ENCODE measurements around the gene THSD4.
"Not testable (repeated sequence)": the region's sequence is repeated elsewhere in the genome, so short reads cannot be mapped to it uniquely, and the experiment has no call there.

Gene THSD4

DNA sequence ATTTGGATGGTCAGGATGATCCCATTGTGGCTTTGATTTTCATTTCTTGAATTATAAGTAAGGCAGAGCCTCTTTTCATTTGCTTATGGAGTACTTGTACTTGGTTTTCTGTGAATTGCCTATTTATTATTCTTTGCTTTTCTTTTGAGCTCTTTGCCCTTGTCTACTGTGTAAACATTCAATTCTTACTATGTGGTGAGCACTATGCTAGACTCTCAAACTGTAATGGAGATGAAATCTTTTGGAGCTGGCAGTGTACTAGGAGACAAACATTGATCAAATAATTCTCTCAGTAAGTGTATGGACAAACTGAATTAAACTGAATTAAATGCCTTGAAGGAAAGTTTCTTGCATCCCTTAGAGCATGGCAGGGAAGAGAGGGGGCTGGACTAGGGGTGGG, 608.1 kb downstream of the THSD4 start:
- DNase-seq (ENCODE audit: low spot score): no peak

DNA sequence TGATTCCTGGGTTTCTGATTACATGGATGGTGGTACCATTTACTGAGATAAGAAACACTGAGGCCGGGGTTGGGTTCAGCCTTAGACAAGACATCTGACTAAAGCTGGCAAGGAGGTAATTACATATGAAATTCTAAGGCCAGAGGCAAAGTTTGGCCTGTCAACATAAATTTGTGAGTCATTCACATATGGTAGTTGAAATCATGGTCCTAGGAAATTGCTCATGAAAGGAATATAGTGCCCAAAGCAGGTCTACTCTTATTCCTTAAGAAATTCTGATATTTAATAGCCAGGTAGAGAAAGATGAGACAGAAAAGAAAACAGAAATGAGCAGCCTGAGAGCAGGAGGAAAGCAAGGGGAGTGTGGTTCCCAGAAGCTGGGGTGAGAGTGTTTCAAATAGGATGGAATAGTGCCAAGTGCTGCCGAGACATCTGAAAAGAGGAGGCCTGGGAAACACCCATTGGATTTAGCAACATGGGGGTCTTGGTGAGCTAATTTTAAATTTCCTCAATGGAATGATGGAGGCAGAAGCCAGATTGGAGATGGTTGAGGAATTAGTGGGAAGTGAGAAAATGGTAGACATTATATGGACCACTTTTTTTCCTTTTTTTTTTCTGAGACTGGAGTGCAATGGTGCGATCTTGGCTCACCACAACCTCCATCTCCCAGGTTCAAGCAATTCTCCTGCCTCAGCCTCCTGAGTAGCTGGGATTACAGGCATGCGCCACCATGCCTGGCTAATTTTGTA, 610.1 kb downstream of the THSD4 start:
- not testable (repeated sequence) for DNase-seq (ENCODE audit: low spot score)

DNA sequence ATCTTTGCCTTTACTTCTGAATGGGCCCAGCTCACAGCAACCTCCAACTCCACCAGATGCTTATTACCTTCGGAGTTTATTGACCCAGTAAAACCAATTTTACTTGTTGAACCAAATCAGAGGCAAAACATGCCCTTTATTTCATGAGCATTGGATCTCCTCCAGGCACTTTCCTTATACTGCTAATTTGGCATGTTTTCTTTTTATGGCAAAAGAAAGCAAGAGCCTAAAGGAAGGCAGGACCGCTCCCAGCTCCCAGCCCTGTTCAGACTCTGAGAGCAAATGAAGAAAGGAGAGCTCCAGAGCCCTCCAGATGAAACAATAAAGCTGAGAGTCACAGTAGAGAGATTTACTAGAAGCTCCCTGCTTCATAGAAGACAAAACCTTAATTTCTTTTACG, 613.6 kb downstream of the THSD4 start:
- DNase-seq (ENCODE audit: low spot score): no peak

DNA sequence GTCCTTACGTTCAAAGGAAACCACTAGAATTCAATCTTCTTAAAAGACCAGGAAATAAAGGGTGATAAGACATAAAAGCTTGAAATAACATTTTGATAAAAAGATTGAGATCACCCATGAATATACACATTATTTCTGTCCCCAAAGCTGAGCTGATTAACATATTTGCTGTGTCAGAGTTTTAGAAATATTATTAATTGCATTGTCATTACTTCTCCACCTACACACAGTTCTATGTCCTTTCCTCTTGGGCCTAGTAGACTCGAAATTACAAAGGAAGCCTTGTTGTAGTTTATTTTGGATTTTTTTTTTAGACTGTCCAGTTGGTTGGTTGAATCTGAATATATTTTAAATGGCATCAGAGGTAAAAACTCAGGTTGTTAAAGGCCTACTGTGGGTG, 614.0 kb downstream of the THSD4 start:
- DNase-seq (ENCODE audit: low spot score): no peak

DNA sequence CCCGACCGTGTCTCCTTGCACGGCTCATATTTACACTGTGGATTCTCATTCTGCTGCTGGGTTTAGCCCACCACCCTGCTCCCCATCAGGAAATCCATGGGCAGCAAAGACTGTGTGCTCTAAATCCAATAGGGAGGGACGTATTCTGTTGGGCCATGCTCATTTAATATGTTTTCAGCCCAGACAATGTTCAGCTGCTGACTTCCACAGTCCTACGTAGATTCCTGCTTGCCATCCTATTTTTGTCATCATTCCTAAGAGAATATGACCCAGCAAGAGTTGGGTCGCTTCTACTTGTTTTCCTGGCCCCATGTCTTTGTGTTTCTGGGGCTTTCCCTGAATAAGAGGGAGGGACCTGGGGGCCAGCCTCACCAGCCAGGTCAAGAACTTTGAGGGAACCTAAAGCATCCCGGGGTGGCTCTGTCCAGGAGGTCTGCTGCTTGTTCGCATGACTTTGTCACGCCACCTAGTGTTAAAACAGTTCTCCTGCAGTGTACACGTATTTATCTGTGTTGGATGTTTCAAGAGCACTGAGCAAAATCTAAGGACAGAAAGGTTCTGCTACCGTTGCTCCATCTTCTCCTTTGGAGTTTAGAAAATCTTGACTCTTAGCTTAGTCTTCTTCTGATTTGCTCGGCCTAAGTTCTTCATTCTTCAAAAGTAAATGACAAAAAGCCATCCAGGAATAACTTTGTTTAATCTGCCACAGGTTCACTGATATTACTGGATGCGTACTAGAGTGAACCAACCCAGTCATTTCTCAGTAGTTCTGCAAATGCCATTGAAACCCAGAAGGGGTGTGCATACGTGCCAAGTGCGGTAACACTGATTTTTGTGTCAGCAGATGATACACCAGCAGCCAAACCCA, 615.2 kb downstream of the THSD4 start:
- peak; percentile 71 for DNase-seq (ENCODE audit: low spot score)

DNA sequence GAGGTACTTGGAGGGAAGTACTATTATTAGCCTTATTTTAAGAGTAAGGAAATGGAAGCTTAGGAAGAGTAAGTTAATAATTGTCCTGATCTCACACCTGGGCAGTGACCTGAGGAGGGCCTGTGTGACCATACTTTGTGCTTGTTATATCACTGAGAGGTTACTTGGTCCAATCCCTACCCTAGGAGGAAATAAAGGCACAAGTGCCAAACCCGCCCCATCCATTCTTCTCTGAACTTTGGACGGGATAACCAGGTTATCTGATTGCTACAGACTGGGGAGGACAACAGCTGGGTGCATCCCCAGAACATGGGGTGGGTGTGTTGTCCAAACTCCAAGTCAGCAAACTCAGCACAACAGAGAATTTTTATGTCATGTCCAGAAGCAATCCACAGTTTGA, 617.4 kb downstream of the THSD4 start:
- no peak for DNase-seq (ENCODE audit: low spot score)

DNA sequence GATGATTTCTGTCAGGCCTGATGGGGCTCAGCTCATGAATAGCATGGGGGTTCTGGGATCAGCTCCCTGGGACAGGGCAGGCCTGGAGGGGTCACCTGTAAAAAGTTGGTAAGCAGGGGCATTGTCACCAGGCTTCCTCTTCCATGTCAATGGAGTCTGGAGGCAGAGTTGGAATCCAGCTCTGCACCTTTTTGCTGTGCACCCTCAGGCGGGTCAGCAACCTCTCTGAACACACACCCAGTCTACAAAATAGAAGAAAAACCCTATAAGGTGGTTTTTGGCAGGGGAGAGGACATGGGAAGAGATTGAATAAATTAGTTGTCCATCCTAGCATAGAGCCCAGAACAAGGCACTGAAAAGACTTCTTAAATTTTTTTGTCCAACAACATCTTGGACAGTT, 617.9 kb downstream of the THSD4 start:
- DNase-seq (ENCODE audit: low spot score): no peak

DNA sequence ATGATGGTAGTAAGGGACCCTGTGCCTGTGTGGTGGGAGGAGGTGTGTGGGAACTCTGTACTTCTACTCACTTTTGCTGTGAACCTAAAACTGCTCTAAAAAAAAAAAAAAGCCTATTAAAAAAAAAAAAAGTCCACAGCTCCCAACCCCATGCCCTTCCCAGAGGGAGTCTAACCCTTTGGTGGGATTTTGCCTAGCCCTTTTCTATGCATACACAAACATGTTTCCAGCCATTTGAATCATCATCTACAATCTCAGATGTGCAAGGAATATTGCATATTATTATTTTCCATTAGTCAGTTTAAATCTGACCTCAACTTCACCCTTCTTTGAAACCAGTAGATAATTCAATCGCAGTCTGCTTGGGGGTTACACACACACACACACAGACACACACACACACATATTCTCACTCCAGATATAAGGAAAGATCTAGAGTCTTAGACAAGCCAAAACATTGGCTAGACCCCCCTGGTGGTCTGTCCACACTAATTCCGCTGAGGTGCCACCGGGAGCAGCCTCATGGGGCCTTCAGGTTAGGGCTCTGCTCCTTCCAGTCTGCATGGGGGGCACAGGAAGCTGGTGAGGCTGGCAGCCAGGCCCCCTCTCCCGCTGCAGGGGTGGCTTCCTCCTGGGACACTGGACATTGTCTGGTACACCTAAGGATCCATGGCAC, 619.6 kb downstream of the THSD4 start:
- DNase-seq (ENCODE audit: low spot score): no peak

DNA sequence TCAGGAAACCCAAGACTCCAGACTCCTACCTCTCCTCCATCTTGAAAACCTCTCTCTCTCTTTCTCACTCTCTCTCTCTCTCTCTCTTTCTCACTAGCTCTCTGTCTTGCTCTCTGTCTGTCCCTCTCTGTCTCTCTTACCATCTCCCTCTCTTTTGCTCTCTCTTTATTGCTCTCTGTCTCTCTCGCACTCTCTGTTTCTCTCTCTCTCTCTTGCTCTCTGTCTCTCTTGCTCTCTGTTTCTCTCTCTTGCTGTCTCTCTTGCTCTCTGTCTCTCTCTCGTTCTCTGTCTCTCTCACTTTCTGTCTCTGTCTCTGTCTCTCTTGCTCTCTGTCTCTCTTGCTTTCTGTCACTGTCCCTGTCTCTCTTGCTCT, 620.1 kb downstream of the THSD4 start:
- no peak for DNase-seq (ENCODE audit: low spot score)

DNA sequence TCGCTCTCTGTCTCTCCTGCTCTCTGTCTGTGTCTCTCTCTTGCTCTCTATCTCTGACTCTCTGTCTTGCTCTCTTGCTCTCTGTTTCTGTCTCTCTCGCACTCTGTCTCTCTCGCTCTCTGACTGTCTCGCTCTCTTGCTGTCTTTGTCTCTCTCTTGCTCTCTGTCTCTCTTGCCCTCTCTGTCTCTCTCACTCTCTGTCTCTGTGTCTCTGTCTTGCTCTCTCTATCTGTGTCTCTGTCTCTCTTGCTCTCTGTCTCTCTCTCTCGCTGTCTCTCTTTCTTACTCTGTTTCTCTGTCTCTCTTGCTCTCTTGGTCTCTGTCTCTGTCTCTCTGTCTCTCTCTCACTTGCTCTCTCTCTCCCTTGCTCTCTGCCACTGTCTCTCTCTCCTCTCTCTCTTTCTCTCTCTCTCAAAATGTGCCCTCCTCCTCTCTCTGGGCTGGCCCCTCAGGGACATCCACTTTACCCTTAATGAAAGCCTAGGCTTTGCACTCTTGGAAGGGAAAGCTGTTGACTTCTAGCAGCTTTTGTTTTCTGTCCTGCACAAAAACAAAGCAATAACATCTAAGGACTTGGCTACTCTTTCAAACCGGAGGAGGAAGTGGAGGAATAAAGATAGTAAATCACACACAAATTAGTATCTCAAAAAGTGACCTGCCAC, 621.1 kb downstream of the THSD4 start:
- DNase-seq (ENCODE audit: low spot score): no peak

DNA sequence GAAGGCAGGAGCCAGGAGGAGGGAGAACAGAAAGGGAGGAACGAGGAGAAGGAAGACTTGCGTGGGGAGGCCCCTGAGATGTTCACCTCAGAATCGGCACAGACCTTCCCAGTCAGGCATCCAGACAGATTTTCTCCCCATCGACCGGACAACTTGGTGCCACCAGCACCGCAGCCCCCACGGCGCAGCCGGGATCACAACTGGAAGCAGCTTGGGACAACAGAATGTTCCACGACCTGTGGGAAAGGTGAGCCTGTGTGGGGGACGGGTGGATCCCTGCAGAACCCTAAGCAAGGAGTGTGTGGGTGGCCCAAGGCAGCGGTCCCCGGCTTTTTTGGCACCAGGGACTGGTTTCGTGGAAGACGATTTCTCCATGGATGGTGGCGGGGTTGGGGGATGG, 622.5 kb downstream of the THSD4 start:
- DNase-seq (ENCODE audit: low spot score): no peak

DNA sequence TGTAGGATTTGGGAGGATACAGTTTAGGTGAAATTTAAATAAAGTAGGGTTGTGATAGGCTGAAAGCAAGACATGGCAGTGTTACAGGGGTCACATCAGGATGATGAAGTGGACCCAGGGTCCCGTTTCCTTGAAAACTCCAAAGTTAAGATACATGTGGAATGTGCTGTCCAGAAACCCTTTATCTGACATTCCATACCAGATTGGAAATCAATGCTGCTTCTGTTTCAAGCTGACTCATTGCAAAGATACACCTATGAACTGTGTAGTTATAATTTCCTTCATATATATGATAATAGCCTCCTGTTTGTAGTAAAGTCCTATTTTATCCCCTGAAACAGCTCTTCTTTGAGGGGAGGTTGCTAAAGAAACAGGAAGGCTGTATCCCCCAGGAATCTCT, 624.1 kb downstream of the THSD4 start:
- DNase-seq (ENCODE audit: low spot score): no peak

DNA sequence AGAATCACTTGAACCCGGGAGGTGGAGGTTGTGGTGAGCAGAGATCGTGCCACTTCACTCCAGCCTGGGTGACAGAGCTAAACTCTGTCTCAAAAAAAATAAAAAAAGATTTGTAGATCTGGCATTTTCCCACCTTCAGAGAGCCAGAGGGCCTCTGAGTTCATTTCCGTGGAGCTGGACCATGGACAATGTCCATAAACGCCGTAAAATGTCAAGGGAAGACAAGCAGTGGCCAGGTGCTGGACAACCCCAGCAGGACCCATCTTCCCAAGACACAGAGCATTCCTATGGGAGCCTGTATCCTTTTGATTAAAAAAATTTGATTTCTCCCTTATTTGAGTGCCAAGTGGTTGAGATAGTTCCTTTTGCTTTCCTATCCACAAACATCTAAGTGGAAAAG, 627.7 kb downstream of the THSD4 start:
- no peak for DNase-seq (ENCODE audit: low spot score)

DNA sequence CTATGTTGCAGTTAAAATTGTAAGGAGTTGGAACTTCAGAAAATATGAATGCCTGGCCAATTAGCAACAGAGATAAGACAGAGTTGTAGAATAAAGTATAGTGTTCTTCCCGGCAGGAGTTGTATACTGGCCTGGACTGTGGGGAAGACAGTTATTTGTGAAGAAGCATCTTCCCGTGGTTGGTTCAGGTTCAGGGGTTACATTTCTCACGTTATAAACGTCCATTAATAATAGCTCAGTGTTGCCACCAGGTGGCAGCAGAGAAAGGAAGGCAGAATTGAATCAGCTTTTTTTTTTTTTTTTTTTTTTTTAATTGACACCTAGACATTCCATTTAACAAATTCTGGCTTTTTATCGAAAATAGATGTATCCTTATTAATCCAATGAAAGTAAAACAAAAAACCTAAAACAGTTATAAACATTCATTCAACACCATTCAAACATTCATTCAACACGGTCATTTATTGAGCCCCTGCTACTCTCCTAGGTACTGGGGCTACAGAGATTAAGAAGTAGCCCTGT, 628.7 kb downstream of the THSD4 start:
- DNase-seq (ENCODE audit: low spot score): peak; percentile 45

DNA sequence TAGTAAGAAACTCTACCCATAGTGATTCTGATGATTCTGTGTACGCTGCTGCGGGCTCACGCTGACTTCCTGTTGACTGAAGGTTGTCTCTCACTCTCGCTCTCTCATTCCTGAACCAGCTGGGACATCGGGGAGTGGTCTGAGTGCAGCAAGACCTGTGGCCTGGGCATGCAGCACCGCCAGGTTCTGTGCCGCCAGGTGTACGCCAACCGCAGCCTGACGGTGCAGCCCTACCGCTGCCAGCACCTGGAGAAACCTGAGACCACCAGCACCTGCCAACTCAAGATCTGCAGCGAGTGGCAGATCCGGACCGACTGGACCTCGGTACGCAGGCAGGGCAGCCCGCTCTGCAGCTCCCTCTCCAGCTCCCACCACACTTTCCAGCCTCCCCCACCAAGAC, 631.4 kb downstream of the THSD4 start:
- no peak for DNase-seq (ENCODE audit: low spot score)

DNA sequence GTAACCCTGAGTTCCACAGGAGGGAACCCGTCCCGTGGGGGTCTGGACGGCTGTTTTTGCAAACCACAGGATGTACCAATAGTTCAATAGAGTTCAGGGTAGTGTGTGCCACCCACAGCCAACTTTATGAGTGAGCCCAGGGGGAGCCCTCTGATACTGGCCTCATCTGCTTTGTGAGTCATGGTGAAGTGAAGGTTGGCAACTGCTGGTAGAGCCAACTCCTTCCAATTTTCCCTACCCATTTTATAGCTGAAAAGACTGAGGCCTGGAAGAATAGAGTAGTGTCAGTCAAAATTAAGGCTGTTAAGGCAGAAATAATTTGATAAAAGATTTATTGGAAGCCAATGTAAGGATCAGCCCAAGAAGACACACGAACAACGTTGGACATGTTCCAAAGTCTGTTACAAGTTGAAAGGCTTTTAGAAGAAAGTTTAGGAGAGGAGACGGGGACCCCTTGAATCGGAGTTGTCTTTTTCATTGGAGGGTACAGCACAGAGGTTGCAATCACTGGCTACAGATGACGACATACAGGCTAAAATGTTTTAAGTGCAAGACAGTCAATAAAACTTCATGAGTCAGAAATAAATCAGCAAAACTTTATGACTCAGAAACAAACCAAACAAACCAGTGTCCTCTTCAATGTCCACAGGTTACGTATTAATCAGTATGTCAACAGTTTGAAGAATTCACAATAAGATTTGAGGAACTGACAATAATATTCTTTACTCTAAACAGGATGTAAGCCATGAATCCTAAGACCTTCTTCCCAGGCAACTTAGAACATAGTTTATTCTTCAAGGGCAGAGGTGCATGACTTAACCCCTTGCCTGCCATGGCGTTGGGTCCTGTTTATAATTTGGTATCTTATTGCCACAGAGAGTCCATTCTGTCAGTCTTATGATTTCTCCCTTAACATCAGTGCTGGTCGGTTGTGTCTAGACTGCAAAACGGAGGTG, 632.1 kb downstream of the THSD4 start:
- DNase-seq (ENCODE audit: low spot score): peak; percentile 78

DNA sequence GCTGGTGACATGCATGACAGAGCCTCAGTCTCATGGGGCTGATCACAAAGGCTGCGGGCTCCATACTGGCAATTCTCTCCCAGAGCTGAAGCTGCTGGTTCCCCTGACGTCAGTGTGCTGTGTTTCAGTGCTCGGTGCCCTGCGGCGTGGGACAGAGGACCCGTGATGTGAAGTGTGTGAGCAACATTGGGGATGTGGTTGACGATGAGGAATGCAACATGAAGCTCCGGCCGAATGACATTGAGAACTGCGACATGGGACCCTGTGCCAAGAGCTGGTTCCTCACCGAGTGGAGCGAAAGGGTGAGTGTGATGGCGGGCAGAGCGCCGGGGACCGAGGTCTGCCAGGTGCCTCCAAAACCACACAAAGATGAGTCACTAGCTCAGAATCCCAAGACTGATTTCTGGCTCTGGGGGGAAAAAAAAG, 633.0 kb downstream of the THSD4 start:
- DNase-seq (ENCODE audit: low spot score): no peak

DNA sequence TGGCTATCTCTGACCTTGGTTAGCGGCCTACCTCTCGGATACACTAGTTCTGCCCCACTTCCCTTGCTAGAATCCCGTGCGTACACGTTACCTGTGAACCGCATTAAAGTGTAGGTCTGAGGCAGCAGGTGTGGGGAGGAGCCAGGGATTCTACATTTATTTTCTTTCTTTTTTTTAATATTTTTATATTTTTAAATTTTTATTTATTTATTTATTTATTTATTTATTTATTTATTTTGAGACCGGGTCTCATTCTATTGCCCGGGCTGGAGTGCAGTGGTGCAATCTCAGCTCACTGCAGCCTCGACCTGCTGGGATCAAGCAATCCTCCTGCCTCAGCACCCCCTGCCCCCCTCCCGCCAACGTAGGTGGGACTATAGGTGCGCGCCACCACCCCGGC, 634.2 kb downstream of the THSD4 start:
- DNase-seq (ENCODE audit: low spot score): no peak

DNA sequence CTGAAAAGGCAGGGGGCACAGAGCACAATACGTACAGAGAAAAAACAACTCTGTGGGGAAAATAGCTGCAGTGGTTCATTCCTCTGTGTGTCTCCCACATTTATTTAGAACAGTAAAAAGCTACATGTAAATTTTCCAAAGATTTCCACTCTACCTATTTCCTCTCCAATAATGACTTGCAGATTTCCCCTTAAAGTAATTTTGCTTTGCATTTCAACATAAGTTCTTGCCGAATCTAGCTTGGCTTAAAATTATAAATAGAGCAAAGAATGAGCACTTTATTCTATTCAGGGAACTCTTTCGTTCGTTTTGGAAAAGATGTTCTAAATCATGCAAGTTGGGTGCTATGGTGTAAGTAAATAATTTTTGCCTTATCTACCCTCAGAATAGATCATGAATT, 636.9 kb downstream of the THSD4 start:
- no peak for DNase-seq (ENCODE audit: low spot score)

DNA sequence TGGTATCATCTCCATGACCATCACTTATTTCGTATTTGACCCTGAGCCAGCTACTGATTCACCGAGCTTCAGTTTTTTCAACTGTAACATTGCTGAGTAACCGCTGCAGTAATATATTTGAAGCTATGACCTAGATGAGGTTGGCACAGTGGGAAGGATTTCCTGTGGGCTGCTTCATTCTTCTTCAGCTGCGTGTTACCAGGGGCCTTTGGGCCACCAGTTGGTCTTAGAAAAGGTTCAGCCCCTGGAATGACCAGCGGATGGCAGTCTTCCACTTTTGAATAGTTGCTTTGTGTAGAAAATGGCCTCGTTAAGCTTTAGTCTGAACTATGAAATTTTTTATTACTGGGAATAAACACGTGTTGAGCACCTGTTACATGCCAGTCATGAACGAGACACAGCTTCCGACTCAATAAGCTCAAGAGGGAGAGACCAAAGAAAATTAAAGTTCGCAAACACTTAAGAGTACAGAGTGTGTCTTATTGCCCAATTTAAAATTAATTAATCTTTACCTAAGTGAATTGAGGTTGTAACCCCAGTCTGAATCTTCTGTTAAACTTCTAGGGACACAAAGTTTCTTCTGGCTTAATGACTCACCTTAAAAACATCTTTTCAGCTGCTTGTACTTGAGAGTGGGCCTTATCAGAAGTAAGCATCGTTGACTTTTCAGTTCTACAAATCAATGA, 637.5 kb downstream of the THSD4 start:
- DNase-seq (ENCODE audit: low spot score): peak; percentile 89
